H1 (cell line): Measurements from ENCODE around the gene LITAFD. TPM values are rescaled to one million over a fixed set of nuclear protein-coding genes. Genes with fewer than 3 reads are reported as not detected.

ENCODE experiments used
- CTCF ChIA-PET: fragments of 300-600 bp; sonication (Branson Sonifier 250); formaldehyde crosslinking; loops from one replicate; lab custom pipeline; 2021; ENCODE audit not compliant: partially characterized antibody; lab: Charles Lee
- POLR2A ChIA-PET: fragments of 300-600 bp; sonication (Branson Sonifier 250); formaldehyde crosslinking; loops from one replicate; lab custom pipeline; 2021; ENCODE audit warnings: inconsistent platforms; ENCODE audit not compliant: partially characterized antibody; lab: Charles Lee
- DNase-seq, 2 experiments: peaks; one replicate each; pipeline versions ENCODE4 v3.0.0 to v3.0.0-alpha.2; 2010 to 2022; ENCODE audit warnings: low spot score in 2 of 2, low read depth in 1 of 2, mixed read lengths in 1 of 2
- FAIRE-seq: peaks from 2 replicates; lab custom pipeline; 2011; peaks lifted over from hg19 to GRCh38; lab: Jason Lieb, UNC
- H2AFZ ChIP-seq: 2 replicates; pipeline ENCODE4 v1.8.1; 2012; ENCODE audit warnings: low read length, inconsistent platforms
- H2AK5ac ChIP-seq: 2 replicates; pipeline ENCODE4 v1.6.1; 2013; ENCODE audit warnings: low read depth, low read length
- H2BK120ac ChIP-seq: replicated peaks from 2 replicates; pipeline ENCODE3; 2013; ENCODE audit warnings: low read depth, low read length, inconsistent platforms
- H2BK12ac ChIP-seq: 2 replicates; pipeline ENCODE4 v1.6.1; 2013; ENCODE audit warnings: low read depth, low read length
- H2BK15ac ChIP-seq: 2 replicates; pipeline ENCODE4 v1.6.1; 2013; ENCODE audit warnings: low read length
- H2BK20ac ChIP-seq: 2 replicates; pipeline ENCODE4 v1.6.1; 2013; ENCODE audit warnings: low read length
- H2BK5ac ChIP-seq: 2 replicates; pipeline ENCODE4 v1.6.1; 2013; ENCODE audit warnings: low read depth, low read length
- H3K14ac ChIP-seq: 2 replicates; pipeline ENCODE4 v1.6.1; 2013; ENCODE audit warnings: inconsistent platforms; ENCODE audit not compliant: insufficient read length
- H3K18ac ChIP-seq: 2 replicates; pipeline ENCODE4 v1.6.1; 2013; ENCODE audit warnings: low read length; ENCODE audit errors: extremely low read depth
- H3K23ac ChIP-seq: 2 replicates; pipeline ENCODE4 v1.6.1; 2013; ENCODE audit warnings: inconsistent platforms; ENCODE audit not compliant: insufficient read length
- H3K23me2 ChIP-seq: 2 replicates; pipeline ENCODE4 v1.6.1; 2013; ENCODE audit warnings: low read depth, low read length
- H3K27ac ChIP-seq: 2 replicates; pipeline ENCODE4 v1.6.1; 2011; ENCODE audit warnings: low read depth, low read length, inconsistent platforms
- H3K27me3 ChIP-seq, 4 experiments: replicated peaks in 1 of 4; 1 replicate in 1 of 4; 2 replicates in 3 of 4; pipeline versions ENCODE4 v1.6.1 to v1.8.1; 2011 to 2013; ENCODE audit warnings: low read length in 3 of 4, mild to moderate bottlenecking in 3 of 4, inconsistent platforms in 2 of 4, mixed read lengths in 2 of 4, moderate library complexity in 1 of 4; ENCODE audit not compliant: control insufficient read depth in 3 of 4, insufficient read depth in 3 of 4; ENCODE audit errors: extremely low read depth in 1 of 4
- H3K36me3 ChIP-seq, 4 experiments: 2 replicates each; pipeline versions ENCODE4 v1.6.1 to v1.8.1; 2011 to 2013; ENCODE audit warnings: mild to moderate bottlenecking in 4 of 4, low read length in 3 of 4, moderate library complexity in 2 of 4, control low read depth in 1 of 4, inconsistent platforms in 1 of 4; ENCODE audit not compliant: insufficient read depth in 4 of 4, control insufficient read depth in 2 of 4
- H3K4ac ChIP-seq: replicated peaks from 2 replicates; pipeline ENCODE3; 2013; ENCODE audit warnings: low read length, low read depth, mixed read lengths, inconsistent platforms; ENCODE audit not compliant: insufficient read length
- H3K4me1 ChIP-seq, 4 experiments: replicated peaks in 1 of 4; 1 replicate in 1 of 4; 2 replicates in 3 of 4; pipeline versions ENCODE4 v1.6.1 to v1.8.1; 2011 to 2013; ENCODE audit warnings: low read length in 3 of 4, inconsistent platforms in 2 of 4, mixed read lengths in 1 of 4; ENCODE audit not compliant: insufficient read depth in 4 of 4, control insufficient read depth in 3 of 4
- H3K4me2 ChIP-seq, 2 experiments: 2 replicates each; pipeline versions ENCODE4 v1.6.1 to v1.8.1; 2011 to 2013; ENCODE audit warnings: low read depth in 2 of 2, low read length in 2 of 2, control low read depth in 1 of 2, inconsistent platforms in 1 of 2, mild to moderate bottlenecking in 1 of 2; ENCODE audit not compliant: insufficient read depth in 1 of 2
- H3K4me3 ChIP-seq, 4 experiments: fragments of 200-600, 300-600 bp in 1 of 4; sonication (generic), shearing (Covaris generic), sonication (Bioruptor Twin) in 1 of 4; 2 replicates each; pipeline versions ENCODE4 v1.5.1 to v1.8.1; 2011 to 2016; ENCODE audit warnings: low read length in 4 of 4, low read depth in 3 of 4, control low read depth in 2 of 4, inconsistent platforms in 2 of 4, mild to moderate bottlenecking in 2 of 4, mixed read lengths in 1 of 4, moderate library complexity in 1 of 4; ENCODE audit not compliant: insufficient read depth in 2 of 4; ENCODE audit errors: extremely low read depth in 1 of 4
- H3K56ac ChIP-seq: replicated peaks from 2 replicates; pipeline ENCODE3; 2013; ENCODE audit warnings: low read depth, mild to moderate bottlenecking, mixed read lengths, low read length, inconsistent platforms; ENCODE audit not compliant: insufficient read length
- H3K79me1 ChIP-seq: 2 replicates; pipeline ENCODE4 v1.6.1; 2013; ENCODE audit warnings: low read depth, low read length, control low read depth
- H3K79me2 ChIP-seq, 2 experiments: 2 replicates each; pipeline versions ENCODE4 v1.6.1 to v1.8.1; 2012 to 2013; ENCODE audit warnings: low read length in 2 of 2, mild to moderate bottlenecking in 2 of 2, inconsistent platforms in 1 of 2; ENCODE audit not compliant: insufficient read depth in 2 of 2, control insufficient read depth in 1 of 2
- H3K9ac ChIP-seq, 4 experiments: replicated peaks in 1 of 4; 1 replicate in 1 of 4; 2 replicates in 3 of 4; pipeline versions ENCODE4 v1.6.1 to v1.8.1; 2011 to 2013; ENCODE audit warnings: low read depth in 3 of 4, low read length in 3 of 4, control low read depth in 2 of 4, mild to moderate bottlenecking in 2 of 4, moderate library complexity in 2 of 4, inconsistent platforms in 1 of 4; ENCODE audit errors: extremely low read depth in 1 of 4
- H3K9me3 ChIP-seq, 2 experiments: 2 replicates each; pipeline versions ENCODE4 v1.6.1 to v1.8.1; 2012 to 2013; ENCODE audit warnings: mild to moderate bottlenecking in 2 of 2, moderate library complexity in 2 of 2, control low read depth in 1 of 2, inconsistent platforms in 1 of 2, low read depth in 1 of 2, low read length in 1 of 2, mixed read lengths in 1 of 2; ENCODE audit not compliant: insufficient read depth in 2 of 2
- H4K20me1 ChIP-seq, 2 experiments: replicated peaks in 1 of 2; 2 replicates each; pipeline versions ENCODE3 to v1.8.1; 2011 to 2013; ENCODE audit warnings: inconsistent platforms in 2 of 2, low read length in 2 of 2, mild to moderate bottlenecking in 1 of 2; ENCODE audit not compliant: insufficient read depth in 2 of 2, control insufficient read depth in 1 of 2
- H4K5ac ChIP-seq: 2 replicates; pipeline ENCODE4 v1.6.1; 2013; ENCODE audit warnings: low read length, low read depth, mixed read lengths, inconsistent platforms; ENCODE audit not compliant: insufficient read length
- H4K8ac ChIP-seq: 2 replicates; pipeline ENCODE4 v1.8.0; 2013; ENCODE audit warnings: mild to moderate bottlenecking, moderate library complexity, low read length, inconsistent platforms; ENCODE audit not compliant: insufficient read depth; ENCODE audit errors: extremely low read depth
- H4K91ac ChIP-seq: replicated peaks from 2 replicates; pipeline ENCODE3; 2013; ENCODE audit warnings: low read length, mixed read lengths, inconsistent platforms; ENCODE audit not compliant: insufficient read length
- CREB1 ChIP-seq: IDR thresholded peaks from 2 replicates; pipeline ENCODE4 v1.6.1; 2012; ENCODE audit warnings: inconsistent platforms
- CTCF ChIP-seq, 3 experiments: IDR thresholded peaks; 1 replicate in 2 of 3; 2 replicates in 1 of 3; pipeline versions ENCODE4 v1.5.1 to v1.6.1; 2011; ENCODE audit warnings: low read length in 3 of 3, mild to moderate bottlenecking in 3 of 3, inconsistent platforms in 2 of 3, low read depth in 1 of 3, moderate library complexity in 1 of 3; ENCODE audit not compliant: insufficient read depth in 1 of 3; ENCODE audit errors: control extremely low read depth in 1 of 3
- HDAC2 ChIP-seq, 2 experiments: fragments of 300-600 bp in 1 of 2; sonication (generic) in 1 of 2; IDR thresholded peaks; 2 replicates each; pipeline ENCODE4 v1.6.1; 2011 to 2012; ENCODE audit warnings: low read depth in 2 of 2, low read length in 2 of 2, mild to moderate bottlenecking in 2 of 2, moderate library complexity in 2 of 2, borderline replicate concordance in 1 of 2, inconsistent platforms in 1 of 2
- JUN ChIP-seq: IDR thresholded peaks from 2 replicates; pipeline ENCODE4 v1.6.1; 2011; ENCODE audit warnings: low read depth, mild to moderate bottlenecking, improper control_type of control experiment, low read length
- KDM5A ChIP-seq: fragments of 200-600 bp; IDR thresholded peaks from 2 replicates; pipeline ENCODE4 v1.7.1; 2012; ENCODE audit warnings: mild to moderate bottlenecking, low read length, inconsistent platforms, mixed read lengths
- POLR2A ChIP-seq, 2 experiments: IDR thresholded peaks; 1 replicate in 1 of 2; 2 replicates in 1 of 2; pipeline ENCODE4 v1.6.1; 2011; ENCODE audit warnings: low read depth in 2 of 2, low read length in 2 of 2, mild to moderate bottlenecking in 2 of 2; ENCODE audit errors: control extremely low read depth in 1 of 2
- SIX5 ChIP-seq: IDR thresholded peaks from 2 replicates; pipeline ENCODE4 v1.6.1; 2011; ENCODE audit warnings: mild to moderate bottlenecking, low read depth, low read length
- SP4 ChIP-seq: IDR thresholded peaks from 2 replicates; pipeline ENCODE4 v1.6.1; 2012; ENCODE audit warnings: low read length, inconsistent platforms
- WGBS, 2 experiments: shearing (Covaris generic) in 1 of 2; methylation state at CpG; one replicate each; pipeline versions ENCODE4 v1.1.6 to v1.1.7; 2013 to 2015; ENCODE audit warnings: low lambda C conversion rate in 2 of 2, mixed read lengths in 2 of 2, inconsistent platforms in 1 of 2, low coverage in 1 of 2, missing lambda C conversion rate in 1 of 2; ENCODE audit not compliant: insufficient replicate concordance in 2 of 2, insufficient coverage in 1 of 2, insufficient read length in 1 of 2; ENCODE audit errors: extremely low coverage in 1 of 2, missing lambda C conversion rate in 1 of 2; 5-methylcytosine and 5-hydroxymethylcytosine counted together
- polyA plus RNA-seq, 7 experiments: library from polyadenylated mRNA; depleted of rRNA in 3 of 7; stranded (reverse) in 5 of 7; unstranded in 2 of 7; fragments of >200 nt in 5 of 7; fragments of 200-250 nt in 2 of 7; gene quantifications; 1 replicate in 5 of 7; 2 replicates in 1 of 7; 4 replicates in 1 of 7; pipeline versions ENCODE4 v1.2.1 to v1.2.3, GENCODE V29; 2011 to 2013; ENCODE audit warnings: missing spikeins in 2 of 7, mixed read lengths in 2 of 7
- total RNA-seq: library from RNA; stranded (reverse); fragmentation: NEBNext Ultra II Directional; extraction: Animal tissue kit (Norgen Biotek cat#: 25700); gene quantifications from 2 replicates; pipeline ENCODE4 v1.2.1, GENCODE V29; 2021

Gene LITAFD
- total and polyA plus RNA-seq, 2 of the 8 experiments (the other 6 are each of a cell fraction or from before 2014, with no cell fraction given), result not detected

GRCh38 chr16:8885674-8886592, 3.8 kb downstream of the LITAFD start:
- no peaks in the 10 kb centered on the region for H3K27me3 ChIP-seq
- no peaks in the 10 kb centered on the region for H3K9me3 ChIP-seq
- no peaks in the 10 kb centered on the region for H3K79me2 ChIP-seq
- peak overlapping the region; percentile 13; the same call in 1 of the 2 replicates for H2BK20ac ChIP-seq
- peak overlapping the region; percentile 70 for H2AK5ac ChIP-seq
- H3K4me1 ChIP-seq, result peaks cover 0 to 17% (median 9%) of the 10 kb centered on the region in 4 experiments; a peak in 5 of 7 replicates
- no peak overlapping the region for H3K27ac ChIP-seq
- H4K20me1 ChIP-seq, result peaks cover 2 to 9% of the 10 kb centered on the region in 2 experiments
- ChIA-PET POLR2A (interaction anchor here (0.6 to 29.1 kb wide), 5 partner anchors 11 to 116 kb away, joined by 3 to 456 read pairs (median 4); partner anchors contain the start of gene CARHSP1), CTCF (interaction anchor here (0.5 to 4.0 kb wide), 20 partner anchors 8 to 313 kb away, joined by 3 to 14 read pairs (median 4); no protein-coding TSS in a partner anchor)
- H3K23ac ChIP-seq, result no peak overlapping the region
- H3K4ac ChIP-seq, result no peak overlapping the region
- no peak overlapping the region for H4K5ac ChIP-seq
- WGBS, 2 experiments, result 71% methylated on average over 20 of the region's 20 CpGs; no CpG with 5 or more reads in 1 of the 2 experiments
- no peak overlapping the region for H3K14ac ChIP-seq
- peak overlapping the region in 1 of 2 experiments; percentile 17; a peak in 1 of 4 replicates for H3K4me2 ChIP-seq
- H3K79me1 ChIP-seq, result no peaks in the 10 kb centered on the region
- H3K18ac ChIP-seq, result no peak overlapping the region
- H2BK15ac ChIP-seq, result 0 out of 2 replicates have a peak overlapping the region, but pooled peaks have one; percentile 61
- FAIRE-seq (no peak), DNase-seq (no peak)
- H3K56ac ChIP-seq, result no peak overlapping the region
- H2BK12ac ChIP-seq, result peak overlapping the region; percentile 68; the same call in 1 of the 2 replicates
- H3K9ac ChIP-seq, result no peak overlapping the region
- peak overlapping the region; percentile 44 for H2BK5ac ChIP-seq
- peaks cover 4 to 9% (median 8%) of the 10 kb centered on the region in 4 experiments; a peak in 6 of 8 replicates for H3K36me3 ChIP-seq
- H3K23me2 ChIP-seq, result no peaks in the 10 kb centered on the region
- no peak overlapping the region; a peak in 1 of 8 replicates for H3K4me3 ChIP-seq
- H2BK120ac ChIP-seq, result no peak overlapping the region
- peak overlapping the region; percentile 34 for H4K91ac ChIP-seq
- H4K8ac ChIP-seq, result no peak overlapping the region
- H2AFZ ChIP-seq, result no peak overlapping the region
- TF ChIP-seq HDAC2 (IDR thresholded peaks at IDR 0.05; ENCODE audit: borderline replicate concordance in 1 of 2, low read depth in 2 of 2, low read length in 2 of 2) (no peak), SIX5 (no peak), KDM5A (no peak), JUN (no peak), SP4 (no peak), CREB1 (no peak), POLR2A (IDR thresholded peaks at IDR 0.05; ENCODE audit: control extremely low read depth in 1 of 2, low read depth in 2 of 2, low read length in 2 of 2) (no peak), CTCF (IDR thresholded peaks at IDR 0.05; ENCODE audit: control extremely low read depth in 1 of 3, insufficient read depth in 1 of 3, low read depth in 1 of 3, low read length in 3 of 3) (peak; percentile 27 to 47 (median 30); a peak in 3 of 4 replicates)
